Endothelial cell of umbilical vein (primary cell): ENCODE results near the gene KCNMA1. TPM values are rescaled to one million over a fixed set of nuclear protein-coding genes. Genes with fewer than 3 reads are reported as not detected.

ENCODE experiments used
- BruUV-seq: library from RNA; stranded (reverse); fragments of 400-500 nt; replicated peaks from 2 replicates; lab custom pipeline; 2021; lab: Mats Ljungman, UMichigan
- CTCF ChIA-PET: fragments of 300-600, 350-600 bp; sonication (Branson Sonifier 250); formaldehyde crosslinking; loops from one replicate; lab custom pipeline; 2021; ENCODE audit warnings: antibody characterized with exemption, inconsistent platforms; lab: Charles Lee
- POLR2A ChIA-PET: fragments of 300-600, 350-600 bp; sonication (Branson Sonifier 250); formaldehyde crosslinking; loops from one replicate; lab custom pipeline; 2021; ENCODE audit warnings: antibody characterized with exemption, inconsistent platforms; lab: Charles Lee
- DNase-seq: peaks from one replicate; pipeline ENCODE4 v3.0.0-alpha.2; 2011; ENCODE audit warnings: low read depth, low spot score
- FAIRE-seq: peaks from 2 replicates; lab custom pipeline; 2011; peaks lifted over from hg19 to GRCh38; lab: Jason Lieb, UNC
- H2AFZ ChIP-seq: 2 replicates; pipeline ENCODE4 v1.6.0; 2012; ENCODE audit warnings: low read depth, low read length, control low read depth, inconsistent platforms
- H3K27ac ChIP-seq: 2 replicates; pipeline ENCODE4 v1.5.1; 2011; ENCODE audit warnings: low read depth, mild to moderate bottlenecking, control low read depth, low read length, moderate library complexity; ENCODE audit not compliant: insufficient read depth
- H3K27me3 ChIP-seq, 2 experiments: 2 replicates each; pipeline versions ENCODE4 v1.6.0 to v1.6.1; 2011; ENCODE audit warnings: low read length in 2 of 2, mixed read lengths in 1 of 2; ENCODE audit not compliant: control insufficient read depth in 2 of 2, insufficient read depth in 2 of 2
- H3K36me3 ChIP-seq, 2 experiments: 2 replicates in 1 of 2; 3 replicates in 1 of 2; pipeline ENCODE4 v1.5.1; 2011; ENCODE audit warnings: low read length in 2 of 2, mild to moderate bottlenecking in 1 of 2, moderate library complexity in 1 of 2; ENCODE audit not compliant: control insufficient read depth in 2 of 2, insufficient read depth in 2 of 2; ENCODE audit errors: extremely low read depth in 1 of 2
- H3K4me1 ChIP-seq: 3 replicates; pipeline ENCODE4 v1.5.1; 2011; ENCODE audit warnings: mild to moderate bottlenecking, low read length; ENCODE audit not compliant: control insufficient read depth, insufficient read depth; ENCODE audit errors: extremely low read depth
- H3K4me2 ChIP-seq: 2 replicates; pipeline ENCODE4 v1.6.1; 2011; ENCODE audit warnings: low read length, control low read depth, mixed read lengths; ENCODE audit not compliant: insufficient read depth
- H3K4me3 ChIP-seq, 3 experiments: fragments of 200-600 bp in 1 of 3; sonication (generic), shearing (Covaris generic) in 1 of 3; replicated peaks in 1 of 3; 2 replicates each; pipeline ENCODE4 v1.5.1; 2011 to 2016; ENCODE audit warnings: control low read depth in 3 of 3, low read length in 3 of 3, mild to moderate bottlenecking in 2 of 3, inconsistent platforms in 1 of 3, low read depth in 1 of 3, moderate library complexity in 1 of 3; ENCODE audit not compliant: insufficient read depth in 1 of 3
- H3K79me2 ChIP-seq: 2 replicates; pipeline ENCODE4 v1.6.0; 2012; ENCODE audit warnings: low read length, inconsistent platforms; ENCODE audit not compliant: control insufficient read depth, insufficient read depth
- H3K9ac ChIP-seq: replicated peaks from 2 replicates; pipeline ENCODE3; 2011; ENCODE audit warnings: low read length, control low read depth; ENCODE audit not compliant: insufficient read depth; ENCODE audit errors: extremely low read depth
- H3K9me1 ChIP-seq: replicated peaks from 3 replicates; pipeline ENCODE4 v1.6.0; 2011; ENCODE audit warnings: mild to moderate bottlenecking, low read length; ENCODE audit not compliant: control insufficient read depth, insufficient read depth; ENCODE audit errors: extremely low read depth
- H3K9me3 ChIP-seq: replicated peaks from 2 replicates; pipeline ENCODE4 v1.5.1; 2012; ENCODE audit warnings: low read length, inconsistent platforms; ENCODE audit not compliant: control insufficient read depth, insufficient read depth
- H4K20me1 ChIP-seq: replicated peaks from 2 replicates; pipeline ENCODE3; 2011; ENCODE audit warnings: mild to moderate bottlenecking, low read length; ENCODE audit not compliant: control insufficient read depth, insufficient read depth; ENCODE audit errors: extremely low read depth
- EZH2 ChIP-seq: IDR thresholded peaks from 2 replicates; pipeline ENCODE4 v1.6.1; 2012; ENCODE audit warnings: borderline replicate concordance, low read depth, mild to moderate bottlenecking, moderate library complexity, low read length, inconsistent platforms; ENCODE audit not compliant: severe bottlenecking
- FOS ChIP-seq: IDR thresholded peaks from 2 replicates; pipeline ENCODE4 v1.6.1; 2011; ENCODE audit warnings: mild to moderate bottlenecking, low read length, moderate library complexity, borderline replicate concordance; ENCODE audit not compliant: insufficient read depth
- GATA2 ChIP-seq: IDR thresholded peaks from 2 replicates; pipeline ENCODE4 v1.7.0; 2011; ENCODE audit warnings: low read depth, mild to moderate bottlenecking, moderate library complexity, mixed read lengths, low read length; ENCODE audit not compliant: insufficient read length, insufficient read depth
- JUN ChIP-seq: IDR thresholded peaks from 2 replicates; pipeline ENCODE4 v1.6.1; 2011; ENCODE audit warnings: borderline replicate concordance, low read depth; ENCODE audit not compliant: insufficient read length, insufficient read depth
- POLR2A ChIP-seq: IDR thresholded peaks from 2 replicates; pipeline ENCODE4 v1.6.1; 2012; ENCODE audit warnings: low read depth, mild to moderate bottlenecking, control low read depth, low read length
- POLR2AphosphoS5 ChIP-seq: IDR thresholded peaks from 2 replicates; pipeline ENCODE4 v1.6.1; 2012; ENCODE audit warnings: low read depth, mild to moderate bottlenecking, control low read depth, low read length, moderate library complexity; ENCODE audit not compliant: insufficient read depth
- dilution Hi-C: fragments of 300-500 bp; cut with MboI; formaldehyde crosslinking; loops from one replicate; pipeline ENCODE4 v1.15.0; 2019; ENCODE audit warnings: low sequenced_read_pairs; ENCODE audit not compliant: extremely low pct_ligation_motif_present
- intact Hi-C: fragments of 100-400 bp; cut with micrococcal nuclease; formaldehyde crosslinking; loops from one replicate; pipeline ENCODE4 v1.10.0; 2022
- polyA plus RNA-seq, 4 experiments: library from polyadenylated mRNA; depleted of rRNA in 3 of 4; stranded (reverse) in 3 of 4; unstranded in 1 of 4; fragments of >200 nt; gene quantifications; 2 replicates each; pipeline versions ENCODE4 v1.2.1 to v1.2.3, GENCODE V29; 2011 to 2012; ENCODE audit warnings: missing spikeins in 1 of 4
- total RNA-seq: library from RNA; stranded (reverse); gene quantifications from 2 replicates; pipeline ENCODE4 v1.2.3, GENCODE V29; 2021
- TF ChIP-seq, protein P1 (sequence below): IDR thresholded peaks from 2 replicates; pipeline ENCODE4 v1.6.1; 2011; ENCODE audit not compliant: insufficient read depth, insufficient read length

KCNMA1 gene
- total and polyA plus RNA-seq, 2 donors (not counting 3 experiments of a cell fraction or from before 2014, with no cell fraction given), result 0.10 to 0.82 TPM

- TF ChIP-seq GATA2 (no peak), POLR2AphosphoS5 (no peak), JUN (no peak), EZH2 (no peak), POLR2A (no peak), FOS (no peak)
- TF ChIP-seq, protein P1, sequence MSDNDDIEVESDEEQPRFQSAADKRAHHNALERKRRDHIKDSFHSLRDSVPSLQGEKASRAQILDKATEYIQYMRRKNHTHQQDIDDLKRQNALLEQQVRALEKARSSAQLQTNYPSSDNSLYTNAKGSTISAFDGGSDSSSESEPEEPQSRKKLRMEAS, result no peak
- intact Hi-C loops (no loop called here), dilution Hi-C loops (no loop called here)
- Histone ChIP-seq H3K9me3 (no peaks in the 10 kb centered on the region), H3K27me3 (peaks cover 0 to 4% of the 10 kb centered on the region in 2 experiments), H3K4me1 (no peaks in the 10 kb centered on the region), H3K27ac (no peak overlapping the region), H3K79me2 (no peaks in the 10 kb centered on the region), H3K4me2 (no peak overlapping the region), H3K9ac (no peak overlapping the region), H3K36me3 (no peaks in the 10 kb centered on the region), H4K20me1 (no peaks in the 10 kb centered on the region), H2AFZ (no peak overlapping the region), H3K9me1 (no peaks in the 10 kb centered on the region), H3K4me3 (no peak overlapping the region)
- ChIA-PET POLR2A (no interaction called here), CTCF (no interaction called here)
- BruUV-seq, result no TSS peak
- no peak for DNase-seq
- FAIRE-seq, result no peak
Observed at GRCh38 chr10:77334501-77334900, 303.1 kb downstream of the KCNMA1 start.
